GM12878 (cell line): ENCODE results near the gene ZNF620. TPM values are rescaled to one million over a fixed set of nuclear protein-coding genes. Genes with fewer than 3 reads are reported as not detected.

ENCODE experiments used
- ATAC-seq: fragments of 200-7000 bp; cut with Tn5 transposase; 3 replicates; pipeline ENCODE4 v1.9.1; 2020; ENCODE audit warnings: mild to moderate bottlenecking, moderate library complexity
- BruUV-seq: library from RNA; stranded (reverse); fragments of 400-500 nt; replicated peaks from 2 replicates; lab custom pipeline; 2021; lab: Mats Ljungman, UMichigan
- CTCF ChIA-PET: fragments of 300-600 bp; sonication (Branson Sonifier 250); formaldehyde crosslinking; extraction: SDS; loops from one replicate; lab custom pipeline; 2021; ENCODE audit warnings: inconsistent platforms; lab: Yijun Ruan, JAX
- POLR2A ChIA-PET: fragments of 350-600 bp; formaldehyde crosslinking; extraction: SDS; loops from one replicate; lab custom pipeline; 2021; ENCODE audit warnings: inconsistent platforms; lab: Charles Lee
- RAD21 ChIA-PET: fragments of 300-600 bp; sonication (Branson Sonifier 250); formaldehyde crosslinking; loops from one replicate; lab custom pipeline; 2023; ENCODE audit warnings: antibody characterized with exemption; ENCODE audit not compliant: unreplicated experiment; lab: Charles Lee
- SMC1A ChIA-PET: fragments of 300-600 bp; sonication (Branson Sonifier 250); formaldehyde crosslinking; loops from one replicate; lab custom pipeline; 2023; ENCODE audit not compliant: unreplicated experiment, uncharacterized antibody; lab: Charles Lee
- DNase-seq: peaks from one replicate; pipeline ENCODE4 v3.0.0-alpha.2; 2011; ENCODE audit warnings: low read depth, low spot score
- FAIRE-seq: peaks from 3 replicates; lab custom pipeline; 2011; peaks lifted over from hg19 to GRCh38; lab: Jason Lieb, UNC
- H2AFZ ChIP-seq: 2 replicates; pipeline ENCODE4 v1.6.0; 2011; ENCODE audit warnings: low read depth, low read length, control low read depth; ENCODE audit not compliant: control insufficient read depth
- H3K27ac ChIP-seq: 2 replicates; pipeline ENCODE4 v1.5.1; 2011; ENCODE audit warnings: control low read depth; ENCODE audit not compliant: control insufficient read depth, insufficient read depth
- H3K27me3 ChIP-seq, 2 experiments: replicated peaks in 1 of 2; 2 replicates each; pipeline versions ENCODE4 v1.6.0 to v1.6.1; 2011; ENCODE audit warnings: low read length in 1 of 2; ENCODE audit not compliant: control insufficient read depth in 2 of 2, insufficient read depth in 2 of 2
- H3K36me3 ChIP-seq, 2 experiments: 2 replicates each; pipeline ENCODE4 v1.5.1; 2011; ENCODE audit warnings: low read length in 1 of 2; ENCODE audit not compliant: control insufficient read depth in 2 of 2, insufficient read depth in 2 of 2
- H3K4me1 ChIP-seq: 2 replicates; pipeline ENCODE4 v1.6.1; 2011; ENCODE audit warnings: mild to moderate bottlenecking, low read length, moderate library complexity, mixed read lengths; ENCODE audit not compliant: control insufficient read depth, insufficient read depth
- H3K4me2 ChIP-seq: 2 replicates; pipeline ENCODE4 v1.6.0; 2011; ENCODE audit warnings: control low read depth; ENCODE audit not compliant: control insufficient read depth, insufficient read depth
- H3K4me3 ChIP-seq: fragments of 200-600 bp; sonication (generic); 2 replicates; pipeline ENCODE4 v1.5.1; 2016
- H3K79me2 ChIP-seq: 2 replicates; pipeline ENCODE4 v1.6.0; 2011; ENCODE audit warnings: low read length; ENCODE audit not compliant: control insufficient read depth, insufficient read depth
- H3K9ac ChIP-seq: 2 replicates; pipeline ENCODE4 v1.8.0; 2011; ENCODE audit warnings: low read length, control low read depth, mixed read lengths; ENCODE audit not compliant: control insufficient read depth, insufficient read depth
- H3K9me3 ChIP-seq: replicated peaks from 3 replicates; pipeline ENCODE4 v1.5.1; 2011; ENCODE audit warnings: mild to moderate bottlenecking, low read length; ENCODE audit not compliant: control insufficient read depth, insufficient read depth
- H4K20me1 ChIP-seq: 2 replicates; pipeline ENCODE4 v1.6.0; 2011; ENCODE audit not compliant: control insufficient read depth, insufficient read depth
- ASH2L ChIP-seq: fragments of 300-600, 200-600 bp; sonication (generic); IDR thresholded peaks from 2 replicates; pipeline ENCODE4 v1.6.1; 2017; ENCODE audit warnings: low read depth, mild to moderate bottlenecking, borderline replicate concordance
- CEBPB ChIP-seq, 2 experiments: fragments of 150-350 bp in 1 of 2; IDR thresholded peaks; 2 replicates each; pipeline ENCODE4 v1.6.1; 2012 to 2014; ENCODE audit warnings: low read depth in 2 of 2, low read length in 2 of 2, borderline replicate concordance in 1 of 2, inconsistent platforms in 1 of 2
- FOXK2 ChIP-seq: fragments of 450-650 bp; IDR thresholded peaks from 2 replicates; pipeline ENCODE4 v1.6.1; 2017; ENCODE audit warnings: mild to moderate bottlenecking, moderate library complexity
- GATAD2B ChIP-seq: fragments of 450-650 bp; conservative IDR thresholded peaks from 2 replicates; pipeline ENCODE4 v1.6.1; 2017; ENCODE audit warnings: low read depth, mild to moderate bottlenecking, moderate library complexity
- JUND ChIP-seq: IDR thresholded peaks from 2 replicates; pipeline ENCODE4 v1.6.1; 2012; ENCODE audit warnings: low read depth, mild to moderate bottlenecking, low read length, improper control_type of control experiment, moderate library complexity
- LARP7 ChIP-seq: fragments of 450-650 bp; IDR thresholded peaks from 2 replicates; pipeline ENCODE4 v1.6.1; 2017; ENCODE audit warnings: mild to moderate bottlenecking
- RFX5 ChIP-seq: IDR thresholded peaks from 2 replicates; pipeline ENCODE4 v1.6.1; 2011; ENCODE audit warnings: low read depth, low read length, improper control_type of control experiment
- SUPT20H ChIP-seq: IDR thresholded peaks from 2 replicates; pipeline ENCODE4 v1.6.1; 2011; ENCODE audit warnings: low read depth, mild to moderate bottlenecking, low read length, moderate library complexity, borderline replicate concordance; ENCODE audit not compliant: control insufficient read depth
- TBL1XR1 ChIP-seq: IDR thresholded peaks from 2 replicates; pipeline ENCODE4 v1.6.1; 2012; ENCODE audit warnings: low read depth, low read length, improper control_type of control experiment
- WGBS: methylation state at CpG from one replicate; pipeline ENCODE4 v1.1.6; 2016; ENCODE audit warnings: low lambda C conversion rate; ENCODE audit not compliant: insufficient replicate concordance, insufficient coverage; ENCODE audit errors: missing lambda C conversion rate; 5-methylcytosine and 5-hydroxymethylcytosine counted together
- in situ Hi-C: fragments of 300-500 bp; cut with MboI; formaldehyde crosslinking; loops from 9 replicates; pipeline ENCODE4 v1.14.3; 2018; ENCODE audit warnings: mixed read lengths
- intact Hi-C: fragments of 100-400 bp; cut with micrococcal nuclease; formaldehyde crosslinking; loops from one replicate; pipeline ENCODE4 v1.14.2; 2022; ENCODE audit not compliant: unreplicated experiment
- polyA plus RNA-seq, 11 experiments: library from polyadenylated mRNA; depleted of rRNA in 4 of 11; unstranded in 6 of 11; stranded (reverse) in 5 of 11; fragments of >200 nt; fragmentation: Nextera tagmentation in 4 of 11; fragmentation: Illumina TruSeq in 1 of 11; extraction: Ambion mirVana in 4 of 11; extraction: Trizol in 1 of 11; gene quantifications; 1 replicate in 1 of 11; 2 replicates in 10 of 11; pipeline versions ENCODE4 v1.2.1 to v1.2.3, GENCODE V29; 2011 to 2016; ENCODE audit warnings: inconsistent platforms in 2 of 11, missing spikeins in 2 of 11, low read depth in 1 of 11
- total RNA-seq, 4 experiments: library from RNA; depleted of rRNA in 3 of 4; stranded (reverse); fragments of >200 nt in 3 of 4; fragmentation: Illumina TruSeq in 1 of 4; extraction: Trizol in 1 of 4; gene quantifications; 2 replicates each; pipeline versions ENCODE4 v1.2.1 to v1.2.3, GENCODE V29; 2013 to 2021
- TF ChIP-seq, protein P1 (sequence below): fragments of 450-650 bp; IDR thresholded peaks from 2 replicates; pipeline ENCODE4 v1.6.1; 2017; ENCODE audit warnings: mild to moderate bottlenecking, moderate library complexity

The ZNF620 gene
- total and polyA plus RNA-seq, 10 of the 15 experiments (the other 5 are each of a cell fraction or from before 2014, with no cell fraction given) = 1.3 to 4.3 (median 2.2) TPM

DNA sequence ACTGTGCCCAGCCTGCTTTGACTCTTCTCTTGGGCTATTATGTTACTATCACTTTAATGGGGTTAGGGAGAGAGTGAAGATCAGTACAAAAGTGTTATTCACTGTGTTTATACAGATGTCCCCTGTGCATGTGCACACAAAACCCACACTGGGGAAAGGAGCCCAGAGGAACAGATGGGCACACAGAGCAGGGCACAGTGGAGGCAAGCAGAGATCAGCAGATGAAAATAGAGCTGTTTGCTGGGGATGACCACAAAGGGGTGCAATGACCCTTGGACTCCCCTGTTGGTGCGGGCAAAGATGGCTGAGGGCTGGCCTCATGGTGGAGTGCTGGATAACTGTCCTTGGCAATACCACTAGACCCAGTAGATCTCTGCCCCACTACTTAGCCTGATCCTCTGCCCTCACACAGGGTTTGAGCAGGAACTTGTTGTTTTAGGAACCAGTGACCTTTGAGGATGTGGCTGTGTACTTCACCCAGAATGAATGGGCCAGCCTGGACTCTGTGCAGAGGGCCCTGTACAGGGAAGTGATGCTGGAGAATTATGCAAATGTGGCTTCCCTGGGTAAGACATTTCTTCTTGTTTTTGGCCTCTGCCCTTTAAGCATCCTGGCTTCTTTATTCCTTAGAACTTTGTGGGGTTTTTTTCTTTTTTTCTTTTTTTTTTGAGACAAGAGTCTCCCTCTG is 5.3 kb downstream of the ZNF620 start:
- no peaks in the 10 kb centered on the region for H3K27me3 ChIP-seq
- H4K20me1 ChIP-seq = no peaks in the 10 kb centered on the region
- TF ChIP-seq RFX5 = no peak
- no peak for TF ChIP-seq ASH2L
- no peak for TF ChIP-seq CEBPB (IDR thresholded peaks at IDR 0.05; ENCODE audit: borderline replicate concordance in 1 of 2, low read depth in 2 of 2, low read length in 2 of 2)
- no peak for TF ChIP-seq GATAD2B
- H3K4me3 ChIP-seq = no peak overlapping the region
- DNase-seq = no peak
- intact Hi-C loops (no loop called here), in situ Hi-C loops (no loop called here)
- FAIRE-seq = no peak
- no peak overlapping the region for H3K27ac ChIP-seq
- no peaks in the 10 kb centered on the region for H3K79me2 ChIP-seq
- SMC1A ChIA-PET = no interaction called here
- POLR2A ChIA-PET = interaction anchor here (0.9 kb wide), 1 partner anchor 59 kb away, joined by 3 read pairs; no protein-coding TSS in a partner anchor
- BruUV-seq = no TSS peak
- no peaks in the 10 kb centered on the region for H3K9me3 ChIP-seq
- peak; percentile 40; the same call in 1 of the 3 replicates for ATAC-seq
- RAD21 ChIA-PET = no interaction called here
- CTCF ChIA-PET = no interaction called here
- no peak overlapping the region for H3K4me2 ChIP-seq
- no peaks in the 10 kb centered on the region for H3K4me1 ChIP-seq
- H3K36me3 ChIP-seq = no peaks in the 10 kb centered on the region
- WGBS = 100% methylated on average over 1 of the region's 1 CpG
- H2AFZ ChIP-seq = no peak overlapping the region
- H3K9ac ChIP-seq = no peak overlapping the region

DNA sequence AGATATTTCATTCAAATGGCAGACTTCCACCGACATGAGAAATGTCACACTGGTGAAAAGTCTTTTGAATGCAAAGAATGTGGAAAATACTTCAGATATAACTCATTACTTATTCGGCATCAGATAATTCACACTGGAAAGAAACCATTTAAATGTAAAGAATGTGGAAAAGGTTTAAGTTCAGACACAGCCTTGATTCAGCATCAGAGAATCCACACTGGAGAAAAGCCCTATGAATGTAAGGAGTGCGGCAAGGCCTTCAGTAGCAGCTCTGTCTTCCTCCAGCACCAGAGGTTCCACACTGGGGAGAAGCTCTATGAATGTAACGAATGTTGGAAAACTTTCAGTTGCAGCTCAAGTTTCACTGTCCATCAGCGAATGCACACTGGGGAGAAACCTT is 10.4 kb downstream of the ZNF620 start:
- CTCF ChIA-PET = no interaction called here
- intact Hi-C loops = no loop called here
- Histone ChIP-seq H3K27me3 (no peaks in the 10 kb centered on the region), H3K4me3 (no peak overlapping the region), H3K9me3 (no peaks in the 10 kb centered on the region), H3K4me1 (no peaks in the 10 kb centered on the region), H3K79me2 (no peaks in the 10 kb centered on the region), H4K20me1 (no peaks in the 10 kb centered on the region), H2AFZ (no peak overlapping the region), H3K36me3 (no peaks in the 10 kb centered on the region), H3K27ac (no peak overlapping the region), H3K4me2 (no peak overlapping the region), H3K9ac (no peak overlapping the region)
- POLR2A ChIA-PET = no interaction called here
- TSS peak; percentile 52 for BruUV-seq
- SMC1A ChIA-PET = no interaction called here
- no peak for FAIRE-seq
- 82% methylated on average over 5 of the region's 5 CpGs for WGBS
- in situ Hi-C loops = no loop called here
- DNase-seq = no peak
- ATAC-seq = no peak
- RAD21 ChIA-PET = no interaction called here
- TF ChIP-seq SUPT20H (no peak), TBL1XR1 (no peak), LARP7 (no peak), FOXK2 (no peak), JUND (no peak)
- TF ChIP-seq, protein P1, sequence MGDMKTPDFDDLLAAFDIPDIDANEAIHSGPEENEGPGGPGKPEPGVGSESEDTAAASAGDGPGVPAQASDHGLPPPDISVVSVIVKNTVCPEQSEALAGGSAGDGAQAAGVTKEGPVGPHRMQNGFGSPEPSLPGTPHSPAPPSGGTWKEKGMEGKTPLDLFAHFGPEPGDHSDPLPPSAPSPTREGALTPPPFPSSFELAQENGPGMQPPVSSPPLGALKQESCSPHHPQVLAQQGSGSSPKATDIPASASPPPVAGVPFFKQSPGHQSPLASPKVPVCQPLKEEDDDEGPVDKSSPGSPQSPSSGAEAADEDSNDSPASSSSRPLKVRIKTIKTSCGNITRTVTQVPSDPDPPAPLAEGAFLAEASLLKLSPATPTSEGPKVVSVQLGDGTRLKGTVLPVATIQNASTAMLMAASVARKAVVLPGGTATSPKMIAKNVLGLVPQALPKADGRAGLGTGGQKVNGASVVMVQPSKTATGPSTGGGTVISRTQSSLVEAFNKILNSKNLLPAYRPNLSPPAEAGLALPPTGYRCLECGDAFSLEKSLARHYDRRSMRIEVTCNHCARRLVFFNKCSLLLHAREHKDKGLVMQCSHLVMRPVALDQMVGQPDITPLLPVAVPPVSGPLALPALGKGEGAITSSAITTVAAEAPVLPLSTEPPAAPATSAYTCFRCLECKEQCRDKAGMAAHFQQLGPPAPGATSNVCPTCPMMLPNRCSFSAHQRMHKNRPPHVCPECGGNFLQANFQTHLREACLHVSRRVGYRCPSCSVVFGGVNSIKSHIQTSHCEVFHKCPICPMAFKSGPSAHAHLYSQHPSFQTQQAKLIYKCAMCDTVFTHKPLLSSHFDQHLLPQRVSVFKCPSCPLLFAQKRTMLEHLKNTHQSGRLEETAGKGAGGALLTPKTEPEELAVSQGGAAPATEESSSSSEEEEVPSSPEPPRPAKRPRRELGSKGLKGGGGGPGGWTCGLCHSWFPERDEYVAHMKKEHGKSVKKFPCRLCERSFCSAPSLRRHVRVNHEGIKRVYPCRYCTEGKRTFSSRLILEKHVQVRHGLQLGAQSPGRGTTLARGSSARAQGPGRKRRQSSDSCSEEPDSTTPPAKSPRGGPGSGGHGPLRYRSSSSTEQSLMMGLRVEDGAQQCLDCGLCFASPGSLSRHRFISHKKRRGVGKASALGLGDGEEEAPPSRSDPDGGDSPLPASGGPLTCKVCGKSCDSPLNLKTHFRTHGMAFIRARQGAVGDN = no peak
